Neural cell (in vitro differentiated cells): ENCODE measurements around the gene ASCL5. TPM values are rescaled to one million over a fixed set of nuclear protein-coding genes. Genes with fewer than 3 reads are reported as not detected.

Experiments
- H2AFZ ChIP-seq: fragments of 200-600, 300-800 bp; sonication (generic), shearing (Covaris generic); 2 replicates; pipeline ENCODE4 v1.6.0; 2014; ENCODE audit warnings: low read depth, mild to moderate bottlenecking, antibody characterized with exemption, low read length, moderate library complexity
- H3F3A ChIP-seq: fragments of 200-600 bp; shearing (Covaris generic); 2 replicates; pipeline ENCODE4 v1.6.1; 2016; ENCODE audit warnings: mild to moderate bottlenecking, moderate library complexity, mixed read lengths, antibody characterized with exemption, low read length; ENCODE audit not compliant: insufficient read depth, poor library complexity, severe bottlenecking
- H3K27ac ChIP-seq: fragments of 200-600, 300-800 bp; sonication (generic), shearing (Covaris generic); 2 replicates; pipeline ENCODE4 v1.5.1; 2014; ENCODE audit warnings: mild to moderate bottlenecking, low read length, moderate library complexity
- H3K27me3 ChIP-seq: fragments of 300-800, 200-600 bp; sonication (generic), shearing (Covaris generic); 2 replicates; pipeline ENCODE4 v1.6.0; 2014; ENCODE audit warnings: mild to moderate bottlenecking, low read depth, low read length, moderate library complexity; ENCODE audit not compliant: insufficient read depth
- H3K36me3 ChIP-seq: fragments of 300-800, 200-600 bp; sonication (generic), shearing (Covaris generic); 2 replicates; pipeline ENCODE4 v1.5.1; 2014; ENCODE audit warnings: mild to moderate bottlenecking, antibody characterized with exemption, low read length, moderate library complexity; ENCODE audit not compliant: insufficient read depth
- H3K4me2 ChIP-seq: fragments of 300-800, 200-600 bp; sonication (generic), shearing (Covaris generic); 2 replicates; pipeline ENCODE4 v1.6.0; 2014; ENCODE audit warnings: mild to moderate bottlenecking, low read length
- H3K4me3 ChIP-seq: fragments of 300-800, 200-600 bp; sonication (generic), shearing (Covaris generic); 2 replicates; pipeline ENCODE4 v1.5.1; 2014; ENCODE audit warnings: mild to moderate bottlenecking, low read length, moderate library complexity
- H3K79me2 ChIP-seq: fragments of 200-600 bp; shearing (Covaris generic); replicated peaks from 2 replicates; pipeline ENCODE4 v1.6.0; 2014; ENCODE audit warnings: mild to moderate bottlenecking, low read length, moderate library complexity; ENCODE audit not compliant: insufficient read depth
- H3K9ac ChIP-seq: fragments of 300-800, 200-600 bp; sonication (generic), shearing (Covaris generic); 2 replicates; pipeline ENCODE4 v1.6.1; 2016; ENCODE audit warnings: mild to moderate bottlenecking, low read length, mixed read lengths
- H3K9me2 ChIP-seq: fragments of 200-600 bp; shearing (Covaris generic); 2 replicates; pipeline ENCODE4 v1.6.1; 2016; ENCODE audit warnings: mild to moderate bottlenecking, low read length, mixed read lengths; ENCODE audit not compliant: insufficient read depth
- H3K9me3 ChIP-seq: fragments of 200-600, 300-800 bp; sonication (generic), shearing (Covaris generic); 2 replicates; pipeline ENCODE4 v1.6.1; 2016; ENCODE audit warnings: mild to moderate bottlenecking, mixed run types, low read length, moderate library complexity, mixed read lengths
- H4K20me1 ChIP-seq: fragments of 200-600 bp; shearing (Covaris generic); 2 replicates; pipeline ENCODE4 v1.6.1; 2016; ENCODE audit warnings: mild to moderate bottlenecking, mixed run types; ENCODE audit not compliant: insufficient read depth
- EP300 ChIP-seq: fragments of 450-650 bp; conservative IDR thresholded peaks from 2 replicates; pipeline ENCODE4 v1.6.1; 2014; ENCODE audit warnings: antibody characterized with exemption, mild to moderate bottlenecking, moderate library complexity; ENCODE audit not compliant: poor library complexity, severe bottlenecking
- EZH2 ChIP-seq: fragments of 200-600, 300-800 bp; shearing (Covaris generic), sonication (generic); IDR thresholded peaks from 2 replicates; pipeline ENCODE4 v1.6.1; 2014; ENCODE audit warnings: antibody characterized with exemption, low read length, borderline replicate concordance, mild to moderate bottlenecking; ENCODE audit not compliant: insufficient read depth, poor library complexity, severe bottlenecking
- MXI1 ChIP-seq: fragments of 450-650 bp; conservative IDR thresholded peaks from 2 replicates; pipeline ENCODE4 v1.6.1; 2014; ENCODE audit warnings: antibody characterized with exemption, mild to moderate bottlenecking; ENCODE audit not compliant: poor library complexity, severe bottlenecking
- POLR2AphosphoS5 ChIP-seq: IDR thresholded peaks from 2 replicates; pipeline ENCODE4 v1.6.1; 2012
- RAD21 ChIP-seq: fragments of 450-650 bp; conservative IDR thresholded peaks from 2 replicates; pipeline ENCODE4 v1.6.1; 2014; ENCODE audit warnings: antibody characterized with exemption, mild to moderate bottlenecking, moderate library complexity
- SMC3 ChIP-seq: fragments of 450-650 bp; conservative IDR thresholded peaks from 2 replicates; pipeline ENCODE4 v1.6.1; 2014; ENCODE audit warnings: antibody characterized with exemption, mild to moderate bottlenecking, moderate library complexity; ENCODE audit not compliant: poor library complexity
- TAF1 ChIP-seq: IDR thresholded peaks from 2 replicates; pipeline ENCODE4 v1.6.1; 2012; ENCODE audit warnings: low read depth
- polyA plus RNA-seq: library from polyadenylated mRNA; depleted of rRNA; stranded (reverse); fragments of >200 nt; gene quantifications from 2 replicates; pipeline ENCODE4 v1.2.3, GENCODE V29; 2014
- TF ChIP-seq, protein P1 (sequence below): IDR thresholded peaks from 2 replicates; pipeline ENCODE4 v1.6.1; 2012; ENCODE audit warnings: borderline replicate concordance
- TF ChIP-seq, protein P2 (sequence below): fragments of 450-650 bp; IDR thresholded peaks from 2 replicates; pipeline ENCODE4 v1.5.1; 2014; ENCODE audit warnings: antibody characterized with exemption, mild to moderate bottlenecking, moderate library complexity; ENCODE audit not compliant: poor library complexity, severe bottlenecking

Gene ASCL5
- polyA plus RNA-seq, 1 donor from 2014 or later = not detected

DNA sequence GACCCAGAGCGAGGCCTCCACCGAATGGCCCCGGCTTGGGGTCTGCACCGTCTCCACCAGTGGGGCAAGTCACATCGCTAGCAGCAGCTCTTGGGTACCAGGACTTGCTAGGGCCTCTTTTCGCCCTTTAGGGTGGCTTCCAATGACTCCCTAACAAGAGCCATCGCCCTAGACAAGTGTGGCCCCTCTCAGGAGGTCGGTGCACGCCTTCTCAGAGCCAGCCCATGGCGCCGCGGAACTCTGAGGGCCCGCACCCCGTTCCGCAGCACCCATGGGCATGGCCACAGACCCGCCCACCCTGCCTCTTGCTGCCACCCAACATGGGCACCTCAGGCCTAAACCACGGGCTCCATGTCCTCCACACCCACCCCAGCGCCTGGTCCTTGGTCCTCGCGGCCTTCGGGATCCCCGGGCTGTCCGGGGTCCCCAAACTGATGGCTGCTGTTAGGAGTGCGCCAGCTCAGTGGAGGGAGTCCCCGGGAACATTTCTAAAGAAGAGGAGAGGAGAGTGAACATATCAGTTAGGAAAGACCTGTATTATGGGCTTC lies 11.5 kb downstream of the ASCL5 start:
- Histone ChIP-seq H3K36me3 (no peaks in the 10 kb centered on the region), H3K4me3 (peak overlapping the region; percentile 79), H4K20me1 (no peaks in the 10 kb centered on the region), H2AFZ (no peak overlapping the region), H3K9ac (no peak overlapping the region), H3K4me2 (no peak overlapping the region), H3K9me3 (no peaks in the 10 kb centered on the region), H3F3A (no peaks in the 10 kb centered on the region), H3K9me2 (no peaks in the 10 kb centered on the region), H3K27me3 (no peaks in the 10 kb centered on the region), H3K79me2 (no peaks in the 10 kb centered on the region), H3K27ac (no peak overlapping the region)
- TF ChIP-seq TAF1 (no peak), RAD21 (no peak), POLR2AphosphoS5 (no peak), EZH2 (no peak), SMC3 (no peak), MXI1 (no peak), EP300 (no peak)
- TF ChIP-seq, protein P1, sequence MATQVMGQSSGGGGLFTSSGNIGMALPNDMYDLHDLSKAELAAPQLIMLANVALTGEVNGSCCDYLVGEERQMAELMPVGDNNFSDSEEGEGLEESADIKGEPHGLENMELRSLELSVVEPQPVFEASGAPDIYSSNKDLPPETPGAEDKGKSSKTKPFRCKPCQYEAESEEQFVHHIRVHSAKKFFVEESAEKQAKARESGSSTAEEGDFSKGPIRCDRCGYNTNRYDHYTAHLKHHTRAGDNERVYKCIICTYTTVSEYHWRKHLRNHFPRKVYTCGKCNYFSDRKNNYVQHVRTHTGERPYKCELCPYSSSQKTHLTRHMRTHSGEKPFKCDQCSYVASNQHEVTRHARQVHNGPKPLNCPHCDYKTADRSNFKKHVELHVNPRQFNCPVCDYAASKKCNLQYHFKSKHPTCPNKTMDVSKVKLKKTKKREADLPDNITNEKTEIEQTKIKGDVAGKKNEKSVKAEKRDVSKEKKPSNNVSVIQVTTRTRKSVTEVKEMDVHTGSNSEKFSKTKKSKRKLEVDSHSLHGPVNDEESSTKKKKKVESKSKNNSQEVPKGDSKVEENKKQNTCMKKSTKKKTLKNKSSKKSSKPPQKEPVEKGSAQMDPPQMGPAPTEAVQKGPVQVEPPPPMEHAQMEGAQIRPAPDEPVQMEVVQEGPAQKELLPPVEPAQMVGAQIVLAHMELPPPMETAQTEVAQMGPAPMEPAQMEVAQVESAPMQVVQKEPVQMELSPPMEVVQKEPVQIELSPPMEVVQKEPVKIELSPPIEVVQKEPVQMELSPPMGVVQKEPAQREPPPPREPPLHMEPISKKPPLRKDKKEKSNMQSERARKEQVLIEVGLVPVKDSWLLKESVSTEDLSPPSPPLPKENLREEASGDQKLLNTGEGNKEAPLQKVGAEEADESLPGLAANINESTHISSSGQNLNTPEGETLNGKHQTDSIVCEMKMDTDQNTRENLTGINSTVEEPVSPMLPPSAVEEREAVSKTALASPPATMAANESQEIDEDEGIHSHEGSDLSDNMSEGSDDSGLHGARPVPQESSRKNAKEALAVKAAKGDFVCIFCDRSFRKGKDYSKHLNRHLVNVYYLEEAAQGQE = no peak
- TF ChIP-seq, protein P2, sequence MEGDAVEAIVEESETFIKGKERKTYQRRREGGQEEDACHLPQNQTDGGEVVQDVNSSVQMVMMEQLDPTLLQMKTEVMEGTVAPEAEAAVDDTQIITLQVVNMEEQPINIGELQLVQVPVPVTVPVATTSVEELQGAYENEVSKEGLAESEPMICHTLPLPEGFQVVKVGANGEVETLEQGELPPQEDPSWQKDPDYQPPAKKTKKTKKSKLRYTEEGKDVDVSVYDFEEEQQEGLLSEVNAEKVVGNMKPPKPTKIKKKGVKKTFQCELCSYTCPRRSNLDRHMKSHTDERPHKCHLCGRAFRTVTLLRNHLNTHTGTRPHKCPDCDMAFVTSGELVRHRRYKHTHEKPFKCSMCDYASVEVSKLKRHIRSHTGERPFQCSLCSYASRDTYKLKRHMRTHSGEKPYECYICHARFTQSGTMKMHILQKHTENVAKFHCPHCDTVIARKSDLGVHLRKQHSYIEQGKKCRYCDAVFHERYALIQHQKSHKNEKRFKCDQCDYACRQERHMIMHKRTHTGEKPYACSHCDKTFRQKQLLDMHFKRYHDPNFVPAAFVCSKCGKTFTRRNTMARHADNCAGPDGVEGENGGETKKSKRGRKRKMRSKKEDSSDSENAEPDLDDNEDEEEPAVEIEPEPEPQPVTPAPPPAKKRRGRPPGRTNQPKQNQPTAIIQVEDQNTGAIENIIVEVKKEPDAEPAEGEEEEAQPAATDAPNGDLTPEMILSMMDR = no peak

DNA sequence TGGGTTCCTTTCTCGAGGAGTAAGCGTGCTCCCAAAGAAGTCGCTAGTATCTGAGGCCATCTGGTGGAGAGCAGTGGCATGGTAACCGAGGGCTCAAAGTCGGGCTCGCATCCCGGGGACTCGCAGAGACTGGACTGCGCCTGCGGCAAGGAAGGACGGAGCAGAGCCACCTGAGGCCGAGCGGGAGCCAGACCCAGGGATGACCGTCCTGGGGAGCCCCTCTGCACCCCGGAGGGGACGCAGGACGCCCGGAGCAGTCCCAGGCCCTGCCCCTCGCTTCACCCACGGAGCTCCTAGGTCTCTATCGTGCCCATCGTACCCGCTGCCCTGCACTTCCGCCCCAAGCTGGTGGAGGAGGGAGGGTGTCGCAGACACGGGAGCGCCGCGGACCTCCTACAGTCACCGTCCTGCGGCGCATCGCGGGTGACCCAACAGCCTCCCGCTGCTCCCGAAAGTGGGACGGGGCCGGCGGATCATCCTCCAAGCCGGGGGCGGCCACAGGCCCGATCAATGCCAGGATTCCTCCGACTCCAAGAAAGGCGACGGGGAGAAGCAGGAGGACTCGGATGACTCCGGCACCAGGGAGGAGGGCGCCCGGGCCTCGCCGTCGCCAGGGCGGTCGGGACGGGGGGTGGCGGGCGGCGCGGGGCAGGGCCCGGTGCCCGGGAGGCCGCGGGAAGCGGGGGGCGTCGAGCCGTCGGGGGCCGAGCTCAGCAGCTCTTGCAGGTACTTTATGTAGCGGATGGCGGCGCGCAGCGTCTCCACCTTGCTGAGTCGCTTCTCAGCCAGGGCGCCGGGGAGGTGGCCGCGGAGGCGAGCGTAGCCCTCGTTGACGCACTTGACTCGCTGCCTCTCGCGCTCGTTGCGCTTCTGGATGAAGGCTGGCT lies 12.5 kb downstream of the ASCL5 start:
- Histone ChIP-seq H3K27me3 (no peaks in the 10 kb centered on the region), H3K4me3 (peak overlapping the region; percentile 79), H3K9me2 (no peaks in the 10 kb centered on the region), H3K9ac (peak overlapping the region; percentile 77), H2AFZ (peak overlapping the region; percentile 88), H3F3A (no peaks in the 10 kb centered on the region), H4K20me1 (no peaks in the 10 kb centered on the region), H3K36me3 (no peaks in the 10 kb centered on the region), H3K79me2 (no peaks in the 10 kb centered on the region), H3K4me2 (peak overlapping the region; percentile 14), H3K9me3 (no peaks in the 10 kb centered on the region), H3K27ac (peak overlapping the region; percentile 59)
- TF ChIP-seq SMC3 (peak; percentile 100), POLR2AphosphoS5 (peak; percentile 53), EZH2 (no peak), TAF1 (peak; percentile 38), MXI1 (peak; percentile 73), EP300 (no peak), RAD21 (peak; percentile 100)
- TF ChIP-seq, protein P1 = no peak
- TF ChIP-seq, protein P2 = peak; percentile 98
